Measurements from ENCODE around the gene KRT14. TPM values are rescaled to one million over a fixed set of nuclear protein-coding genes. Genes with fewer than 3 reads are reported as not detected.

KRT14 gene
- total RNA-seq, 1 donor from 2014 or later: 0.20 TPM

Other genes with a start within 250 kb of the KRT14 start
- gene KRT33A, start 236.1 kb downstream of the KRT14 start, total RNA-seq: not detected
- not detected for gene KRT33B, start 217.1 kb downstream of the KRT14 start, total RNA-seq
- gene KRT34, start 204.6 kb downstream of the KRT14 start, total RNA-seq: not detected
- gene KRT31, start 189.3 kb downstream of the KRT14 start, total RNA-seq: not detected
- gene KRT37, start 162.3 kb downstream of the KRT14 start, total RNA-seq: not detected
- not detected for gene KRT38, start 145.9 kb downstream of the KRT14 start, total RNA-seq
- not detected for gene KRT32, start 119.5 kb downstream of the KRT14 start, total RNA-seq
- not detected for gene KRT35, start 105.7 kb downstream of the KRT14 start, total RNA-seq
- not detected for gene KRT36, start 97.0 kb downstream of the KRT14 start, total RNA-seq
- 0.40 TPM for gene KRT13, start 81.3 kb downstream of the KRT14 start, total RNA-seq
- 5.6 TPM for gene KRT15, start 68.0 kb downstream of the KRT14 start, total RNA-seq
- 1,522 TPM for gene KRT19, start 58.6 kb downstream of the KRT14 start, total RNA-seq
- not detected for gene KRT9, start 14.8 kb downstream of the KRT14 start, total RNA-seq
- gene KRT16, start 25.9 kb upstream of the KRT14 start, total RNA-seq: not detected
- not detected for gene KRT17, start 37.7 kb upstream of the KRT14 start, total RNA-seq
- gene EIF1, start 102.0 kb upstream of the KRT14 start, total RNA-seq: 723 TPM
- not detected for gene GAST, start 125.4 kb upstream of the KRT14 start, total RNA-seq
- gene HAP1, start 147.7 kb upstream of the KRT14 start, total RNA-seq: 1.9 TPM
- 201 TPM for gene JUP, start 199.8 kb upstream of the KRT14 start, total RNA-seq
- gene P3H4, start 225.1 kb upstream of the KRT14 start, total RNA-seq: 24.1 TPM
- gene FKBP10, start 226.1 kb upstream of the KRT14 start, total RNA-seq: 59.2 TPM
- 39.6 TPM for gene NT5C3B, start 249.3 kb upstream of the KRT14 start, total RNA-seq

Measured in mucosa of gallbladder (tissue), 1 donor.